Thyroid gland (tissue), 4 donors: ENCODE data around the gene ORAI2. TPM values are rescaled to one million over a fixed set of nuclear protein-coding genes. Genes with fewer than 3 reads are reported as not detected.

ENCODE experiments used
- DNase-seq, 2 donors: peaks; one replicate each; pipeline ENCODE4 v3.0.0-alpha.2; 2019
- H3K27ac ChIP-seq, 3 donors: fragments of 200-600 bp; sonication (generic); 1 replicate in 2 of 3; 2 replicates in 1 of 3; pipeline ENCODE4 v1.5.1; 2016 to 2019; ENCODE audit warnings: mild to moderate bottlenecking in 1 of 3, moderate library complexity in 1 of 3
- H3K27me3 ChIP-seq: fragments of 200-600 bp; sonication (generic); one replicate; pipeline ENCODE4 v1.5.1; 2019
- H3K36me3 ChIP-seq, 2 donors: fragments of 200-600 bp; sonication (generic); one replicate each; pipeline ENCODE4 v1.5.1; 2016 to 2019
- H3K4me1 ChIP-seq, 2 donors: fragments of 200-600 bp; sonication (generic); one replicate each; pipeline ENCODE4 v1.5.1; 2017 to 2019
- H3K4me3 ChIP-seq, 3 donors: fragments of 200-600 bp; sonication (generic); replicated peaks in 1 of 3; 1 replicate in 2 of 3; 2 replicates in 1 of 3; pipeline ENCODE4 v1.5.1; 2016; ENCODE audit warnings: mild to moderate bottlenecking in 1 of 3
- H3K9me3 ChIP-seq: fragments of 200-600 bp; sonication (generic); one replicate; pipeline ENCODE4 v1.5.1; 2017
- CTCF ChIP-seq, 6 experiments: fragments of 200-600 bp in 3 of 6; fragments of 450-650 bp in 3 of 6; sonication (generic) in 3 of 6; IDR thresholded peaks; one replicate each; pipeline ENCODE4 v1.5.1; 2016 to 2019; ENCODE audit warnings: antibody characterized with exemption in 6 of 6, mild to moderate bottlenecking in 2 of 6, inconsistent platforms in 1 of 6, moderate library complexity in 1 of 6
- POLR2A ChIP-seq, 2 donors: fragments of 450-650 bp; IDR thresholded peaks; one replicate each; pipeline ENCODE4 v1.6.1; 2017; ENCODE audit warnings: antibody characterized with exemption in 2 of 2, mild to moderate bottlenecking in 2 of 2, moderate library complexity in 1 of 2
- WGBS, 2 donors: methylation state at CpG; one replicate each; pipeline ENCODE4 v1.1.5; 2017; 5-methylcytosine and 5-hydroxymethylcytosine counted together
- intact Hi-C: fragments of 100-400 bp; cut with DNase I; formaldehyde crosslinking; loops from one replicate; pipeline ENCODE4 v1.15.1; 2023
- total RNA-seq, 4 donors: library from RNA; depleted of rRNA; stranded (reverse); fragments of >200 nt; gene quantifications; one replicate each; pipeline ENCODE4 v1.2.3, GENCODE V29; 2016

ORAI2 gene
- total RNA-seq, 4 donors from 2014 or later: 41.8 to 133 (median 81.4) TPM

GRCh38 chr7:102463841-102464576, 30.6 kb downstream of the ORAI2 start:
- H3K4me3 ChIP-seq: peak overlapping the region; percentile 65 to 96 (median 91)
- no peak for TF ChIP-seq CTCF (IDR thresholded peaks at IDR 0.05)
- no peak for TF ChIP-seq POLR2A (IDR thresholded peaks at IDR 0.05)
- DNase-seq: peak; percentile 67 to 74
- no peaks in the 10 kb centered on the region for H3K9me3 ChIP-seq
- intact Hi-C loops: no loop called here
- WGBS, 2 donors: 7 to 8% methylated on average over 24 of the region's 24 CpGs
- H3K4me1 ChIP-seq: peaks cover 11 to 16% of the 10 kb centered on the region in 2 donors
- H3K27ac ChIP-seq: peak overlapping the region; percentile 56 to 88 (median 61)
- no peaks in the 10 kb centered on the region for H3K27me3 ChIP-seq
- peaks cover 0 to 3% of the 10 kb centered on the region in 2 donors for H3K36me3 ChIP-seq

- intact Hi-C loops: no loop called here
- peak; percentile 95 to 96 for DNase-seq
- Histone ChIP-seq H3K4me1 (peaks cover 11 to 16% of the 10 kb centered on the region in 2 donors), H3K4me3 (peak within 1 kb of the TSS; percentile 65 to 96 (median 91)), H3K27ac (peak within 1 kb of the TSS; percentile 56 to 88 (median 61)), H3K36me3 (no peaks in the 10 kb centered on the region), H3K27me3 (no peaks in the 10 kb centered on the region), H3K9me3 (no peaks in the 10 kb centered on the region)
- WGBS, 2 donors: 2 to 3% methylated on average over 8 to 12 of the region's 81 CpGs
- TF ChIP-seq CTCF (IDR thresholded peaks at IDR 0.05) (peak in 2 of 6 experiments; percentile 25 to 41), POLR2A (IDR thresholded peaks at IDR 0.05) (peak in 1 of 2 donors; percentile 77)
Observed at GRCh38 chr7:102464577-102465280, 31.4 kb downstream of the ORAI2 start, which contains the start of the genes ALKBH4 and LRWD1. Gene ALKBH4, minus strand, starts transcription at chr7:102464863. Its CDS starts 27 bp downstream, at chr7:102464836. Gene LRWD1, plus strand, starts transcription at chr7:102464984. Its CDS starts 97 bp downstream, at chr7:102465081.

GRCh38 chr7:102466097-102466496, 32.7 kb downstream of the ORAI2 start:
- H3K27ac ChIP-seq: no peak overlapping the region
- 92 to 94% methylated on average over 7 of the region's 7 CpGs for WGBS, 2 donors
- TF ChIP-seq POLR2A (IDR thresholded peaks at IDR 0.05): no peak
- no peak for TF ChIP-seq CTCF (IDR thresholded peaks at IDR 0.05)
- H3K36me3 ChIP-seq: no peaks in the 10 kb centered on the region
- peaks cover 11 to 16% of the 10 kb centered on the region in 2 donors for H3K4me1 ChIP-seq
- intact Hi-C loops: no loop called here
- H3K4me3 ChIP-seq: no peak overlapping the region
- H3K27me3 ChIP-seq: no peaks in the 10 kb centered on the region
- H3K9me3 ChIP-seq: no peaks in the 10 kb centered on the region
- DNase-seq: no peak

- no peak for DNase-seq
- intact Hi-C loops: no loop called here
- 90 to 97% methylated on average over 15 to 17 of the region's 24 CpGs for WGBS, 2 donors
- H3K4me1 ChIP-seq: peaks cover 11 to 16% of the 10 kb centered on the region in 2 donors
- no peak overlapping the region for H3K27ac ChIP-seq
- TF ChIP-seq CTCF (IDR thresholded peaks at IDR 0.05): no peak
- TF ChIP-seq POLR2A (IDR thresholded peaks at IDR 0.05): no peak
- H3K27me3 ChIP-seq: no peaks in the 10 kb centered on the region
- H3K4me3 ChIP-seq: no peak overlapping the region
- peaks cover 4 to 6% of the 10 kb centered on the region in 2 donors for H3K36me3 ChIP-seq
- H3K9me3 ChIP-seq: no peaks in the 10 kb centered on the region
Observed at GRCh38 chr7:102467581-102468477, 34.5 kb downstream of the ORAI2 start.
